Adrenal gland (tissue), 12 donors: ENCODE results near the gene FUT8. TPM values are rescaled to one million over a fixed set of nuclear protein-coding genes. Genes with fewer than 3 reads are reported as not detected.

ENCODE experiments used
- DNase-seq, 7 donors: peaks; one replicate each; pipeline ENCODE4 v3.0.0-alpha.2; 2019 to 2020
- H3K27ac ChIP-seq, 5 donors: fragments of 200-600 bp; sonication (generic) in 4 of 5; 1 replicate in 3 of 5; 2 replicates in 2 of 5; pipeline versions ENCODE4 v1.5.1 to v1.8.0; 2016 to 2020; ENCODE audit warnings: mild to moderate bottlenecking in 1 of 5
- H3K27me3 ChIP-seq: fragments of 200-600 bp; 2 replicates; pipeline ENCODE4 v1.8.0; 2021
- H3K36me3 ChIP-seq, 2 donors: fragments of 200-600 bp; replicated peaks in 1 of 2; 1 replicate in 1 of 2; 2 replicates in 1 of 2; pipeline versions ENCODE4 v1.5.1 to v1.8.0; 2018 to 2022
- H3K4me1 ChIP-seq, 2 donors: fragments of 200-600 bp; replicated peaks in 1 of 2; 1 replicate in 1 of 2; 2 replicates in 1 of 2; pipeline versions ENCODE4 v1.5.1 to v1.8.0; 2018 to 2021
- H3K4me3 ChIP-seq, 4 donors: fragments of 200-600 bp; sonication (generic) in 3 of 4; one replicate each; pipeline ENCODE4 v1.5.1; 2016 to 2018
- H3K9me3 ChIP-seq, 3 donors: fragments of 200-600 bp; sonication (generic) in 1 of 3; replicated peaks in 1 of 3; 1 replicate in 2 of 3; 2 replicates in 1 of 3; pipeline versions ENCODE4 v1.5.1 to v1.8.0; 2016 to 2021
- CTCF ChIP-seq, 6 experiments: fragments of 450-650 bp in 4 of 6; fragments of 200-600 bp in 2 of 6; sonication (generic) in 1 of 6; IDR thresholded peaks; 1 replicate in 5 of 6; 2 replicates in 1 of 6; pipeline versions ENCODE4 v1.5.1 to v1.8.0; 2016 to 2021; ENCODE audit warnings: antibody characterized with exemption in 6 of 6, mild to moderate bottlenecking in 2 of 6, moderate library complexity in 1 of 6
- POLR2A ChIP-seq, 2 donors: fragments of 450-650 bp; IDR thresholded peaks; one replicate each; pipeline ENCODE4 v1.6.1; 2017; ENCODE audit warnings: antibody characterized with exemption in 2 of 2, mild to moderate bottlenecking in 2 of 2, moderate library complexity in 1 of 2
- WGBS, 4 donors: extraction: QIAGEN DNeasy Blood & Tissue Kit in 2 of 4; methylation state at CpG; one replicate each; pipeline versions ENCODE4 v1.1.5 to v1.1.7; 2013 to 2017; 5-methylcytosine and 5-hydroxymethylcytosine counted together
- intact Hi-C, 2 donors: fragments of 100-400 bp; cut with DNase I; formaldehyde crosslinking; loops; one replicate each; pipeline versions ENCODE4 v1.14.1 to v1.15.0; 2022 to 2023
- polyA plus RNA-seq, 3 donors: library from polyadenylated mRNA; stranded (reverse); fragments of 200-250 nt in 2 of 3; fragments of 350-450 nt in 1 of 3; fragmentation: Illumina TruSeq in 1 of 3; extraction: RNeasy Lipid Tissue Mini Kit (QIAGEN cat#74804) in 1 of 3; gene quantifications; one replicate each; pipeline ENCODE4 v1.2.3, GENCODE V29; 2013 to 2014
- total RNA-seq, 9 donors: library from RNA; depleted of rRNA in 4 of 9; stranded (reverse); fragments of >200 nt in 4 of 9; fragments of 120-200 nt in 1 of 9; fragmentation: NEBNext Ultra II Directional in 1 of 9; extraction: Animal tissue kit (Norgen Biotek cat#: 25700) in 1 of 9; gene quantifications; one replicate each; pipeline versions ENCODE4 v1.1.0 to v1.2.4, GENCODE V29; 2013 to 2023
- donor health status: healthy with polysubstance abuse.
- donor health status: Bipolar disorder and iron deficiency.
- donor health status: DM: yes; HTN: yes; CAD: no.
- donor health status: DM: no; HTN: no; CAD: no.
- donor health status: DM: no; HTN: no; CAD: no.
- donor health status: DM: yes; HTN: yes; CAD: no.

Gene FUT8
- total and polyA plus RNA-seq, 12 donors: 7.8 to 32.1 (median 21.1) TPM

GRCh38 chr14:65531148-65531547, 118.6 kb downstream of the FUT8 start:
- H3K27me3 ChIP-seq: no peaks in the 10 kb centered on the region
- H3K27ac ChIP-seq: no peak overlapping the region

GRCh38 chr14:65533736-65534404, 121.3 kb downstream of the FUT8 start:
- TF ChIP-seq CTCF (IDR thresholded peaks at IDR 0.05) (no peak), POLR2A (IDR thresholded peaks at IDR 0.05) (no peak)
- WGBS, 4 donors: 95 to 99% (median 96%) methylated on average over 4 of the region's 4 CpGs
- Histone ChIP-seq H3K4me1 (no peaks in the 10 kb centered on the region), H3K27me3 (no peaks in the 10 kb centered on the region), H3K36me3 (no peaks in the 10 kb centered on the region), H3K9me3 (no peaks in the 10 kb centered on the region), H3K27ac (no peak overlapping the region), H3K4me3 (no peak overlapping the region)
- intact Hi-C loops: no loop called here
- no peak for DNase-seq

More at GRCh38 chr14:65531148-65531547, 118.6 kb downstream of the FUT8 start:
- 90 to 94% (median 92%) methylated on average over 3 of the region's 3 CpGs for WGBS, 4 donors
- no peak overlapping the region for H3K4me3 ChIP-seq
- no peak for TF ChIP-seq CTCF (IDR thresholded peaks at IDR 0.05)
- TF ChIP-seq POLR2A (IDR thresholded peaks at IDR 0.05): no peak
- intact Hi-C loops: no loop called here
- no peaks in the 10 kb centered on the region for H3K9me3 ChIP-seq
- no peaks in the 10 kb centered on the region for H3K36me3 ChIP-seq
- H3K4me1 ChIP-seq: no peaks in the 10 kb centered on the region
- no peak for DNase-seq

- Histone ChIP-seq H3K9me3 (no peaks in the 10 kb centered on the region), H3K27ac (no peak overlapping the region), H3K4me3 (no peak overlapping the region), H3K27me3 (no peaks in the 10 kb centered on the region), H3K4me1 (no peaks in the 10 kb centered on the region), H3K36me3 (no peaks in the 10 kb centered on the region)
- WGBS, 4 donors: 96 to 99% (median 98%) methylated on average over 2 of the region's 2 CpGs
- intact Hi-C loops: no loop called here
- DNase-seq: no peak
- TF ChIP-seq POLR2A (IDR thresholded peaks at IDR 0.05): no peak
- no peak for TF ChIP-seq CTCF (IDR thresholded peaks at IDR 0.05)
Observed at GRCh38 chr14:65536781-65537423, 124.4 kb downstream of the FUT8 start.

- TF ChIP-seq CTCF (IDR thresholded peaks at IDR 0.05) (no peak), POLR2A (IDR thresholded peaks at IDR 0.05) (no peak)
- Histone ChIP-seq H3K4me1 (no peaks in the 10 kb centered on the region), H3K9me3 (no peaks in the 10 kb centered on the region), H3K27ac (no peak overlapping the region), H3K4me3 (no peak overlapping the region), H3K27me3 (no peaks in the 10 kb centered on the region), H3K36me3 (no peaks in the 10 kb centered on the region)
- intact Hi-C loops: no loop called here
- DNase-seq: no peak
- WGBS, 4 donors: 87 to 92% (median 90%) methylated on average over 2 of the region's 2 CpGs
Observed at GRCh38 chr14:65548878-65549277, 136.3 kb downstream of the FUT8 start.
